CD8-positive, alpha-beta memory T cell (primary cell): ENCODE results near the gene PLCXD1. TPM values are rescaled to one million over a fixed set of nuclear protein-coding genes. Genes with fewer than 3 reads are reported as not detected.
"Not testable (repeated sequence)": the region's sequence is repeated elsewhere in the genome, so short reads cannot be mapped to it uniquely, and the experiment has no call there.

Experiments
- CTCF ChIA-PET: fragments of 350-600 bp; sonication (Branson Sonifier 250); formaldehyde crosslinking; loops from one replicate; lab custom pipeline; 2021; ENCODE audit warnings: antibody characterized with exemption; lab: Charles Lee
- POLR2A ChIA-PET: fragments of 350-600 bp; sonication (Branson Sonifier 250); formaldehyde crosslinking; loops from one replicate; lab custom pipeline; 2021; ENCODE audit warnings: antibody characterized with exemption; lab: Charles Lee
- DNase-seq, 5 donors: peaks; one replicate each; pipeline versions ENCODE4 v3.0.0 to v3.0.0-alpha.2; 2020 to 2022; ENCODE audit warnings: mixed read lengths in 1 of 5
- H3K27ac ChIP-seq: one replicate; pipeline ENCODE4 v1.7.0; 2013; ENCODE audit warnings: low read depth, mild to moderate bottlenecking, low read length, moderate library complexity
- H3K27me3 ChIP-seq: 2 replicates; pipeline ENCODE4 v1.7.0; 2013; ENCODE audit warnings: low read length, mild to moderate bottlenecking; ENCODE audit not compliant: insufficient read depth, poor library complexity, severe bottlenecking
- H3K36me3 ChIP-seq: 2 replicates; pipeline ENCODE4 v1.7.0; 2013; ENCODE audit warnings: mild to moderate bottlenecking, low read length, moderate library complexity; ENCODE audit not compliant: insufficient read depth
- H3K4me1 ChIP-seq: 2 replicates; pipeline ENCODE4 v1.7.0; 2013; ENCODE audit warnings: mild to moderate bottlenecking, low read length, moderate library complexity; ENCODE audit not compliant: insufficient read depth
- H3K4me3 ChIP-seq: 2 replicates; pipeline ENCODE4 v1.7.0; 2013; ENCODE audit warnings: mild to moderate bottlenecking, low read length
- H3K9me3 ChIP-seq: 2 replicates; pipeline ENCODE4 v1.7.0; 2013; ENCODE audit warnings: mild to moderate bottlenecking, low read length
- H3K27ac Mint-ChIP-seq, 8 donors: one replicate each; pipeline ENCODE4 v1.8.0; 2020 to 2021; ENCODE audit warnings: mixed read lengths in 8 of 8, mild to moderate bottlenecking in 6 of 8, inconsistent platforms in 3 of 8, moderate library complexity in 3 of 8
- H3K27me3 Mint-ChIP-seq, 2 donors: one replicate each; pipeline ENCODE4 v1.8.0; 2020 to 2021; ENCODE audit warnings: mixed read lengths in 2 of 2, mild to moderate bottlenecking in 1 of 2, moderate library complexity in 1 of 2
- H3K36me3 Mint-ChIP-seq, 3 donors: one replicate each; pipeline ENCODE4 v1.8.0; 2020 to 2021; ENCODE audit warnings: mixed read lengths in 3 of 3, inconsistent platforms in 1 of 3, mild to moderate bottlenecking in 1 of 3
- H3K4me1 Mint-ChIP-seq, 3 donors: one replicate each; pipeline ENCODE4 v1.8.0; 2020 to 2021; ENCODE audit warnings: mixed read lengths in 3 of 3, inconsistent platforms in 1 of 3, mild to moderate bottlenecking in 1 of 3
- H3K4me3 Mint-ChIP-seq, 7 donors: one replicate each; pipeline ENCODE4 v1.8.0; 2020 to 2021; ENCODE audit warnings: mixed read lengths in 7 of 7, mild to moderate bottlenecking in 6 of 7, moderate library complexity in 4 of 7, inconsistent platforms in 2 of 7
- H3K9me3 Mint-ChIP-seq, 5 donors: one replicate each; pipeline ENCODE4 v1.8.0; 2020 to 2022; ENCODE audit warnings: mixed read lengths in 5 of 5, mild to moderate bottlenecking in 3 of 5, moderate library complexity in 2 of 5, inconsistent platforms in 1 of 5
- polyA plus RNA-seq: library from polyadenylated mRNA; unstranded; fragments of 300-500 nt; fragmentation: Illumina TruSeq; gene quantifications from one replicate; pipeline ENCODE4 v1.2.3, GENCODE V29; 2021
- total RNA-seq, 2 experiments: library from RNA; stranded (reverse); gene quantifications; one replicate each; pipeline ENCODE4 v1.2.3, GENCODE V29; 2021

PLCXD1 gene
- total and polyA plus RNA-seq, 3 experiments from 2014 or later, result 4.6 to 30.6 (median 28.5) TPM

GRCh38 chrX:259692-260355 is 21.4 kb upstream of the PLCXD1 start:
- no peaks in the 10 kb centered on the region for H3K27me3 ChIP-seq
- Mint-ChIP-seq H3K27me3 (no peaks in the 10 kb centered on the region), H3K4me1 (no peaks in the 10 kb centered on the region), H3K9me3 (no peaks in the 10 kb centered on the region), H3K36me3 (no peaks in the 10 kb centered on the region), H3K27ac (peak overlapping the region in 2 of 8 donors; percentile 11 to 84), H3K4me3 (peak overlapping the region in 2 of 7 donors; percentile 19 to 35)
- H3K36me3 ChIP-seq, result no peaks in the 10 kb centered on the region
- H3K4me3 ChIP-seq, result no peak overlapping the region
- POLR2A ChIA-PET, result no interaction called here
- H3K9me3 ChIP-seq, result no peaks in the 10 kb centered on the region
- CTCF ChIA-PET, result no interaction called here
- DNase-seq, result no peak
- H3K4me1 ChIP-seq, result no peaks in the 10 kb centered on the region
- H3K27ac ChIP-seq, result no peak overlapping the region

GRCh38 chrX:261167-261918 is 19.8 kb upstream of the PLCXD1 start:
- no peaks in the 10 kb centered on the region for H3K4me1 Mint-ChIP-seq
- peak overlapping the region in 1 of 8 donors; percentile 15 for H3K27ac Mint-ChIP-seq
- no peak overlapping the region for H3K4me3 Mint-ChIP-seq
- H3K9me3 ChIP-seq, result no peaks in the 10 kb centered on the region
- no peaks in the 10 kb centered on the region for H3K4me1 ChIP-seq
- H3K4me3 ChIP-seq, result no peak overlapping the region
- H3K9me3 Mint-ChIP-seq, result no peaks in the 10 kb centered on the region
- H3K27me3 Mint-ChIP-seq, result no peaks in the 10 kb centered on the region
- H3K36me3 ChIP-seq, result no peaks in the 10 kb centered on the region
- no peak for DNase-seq
- H3K27me3 ChIP-seq, result no peaks in the 10 kb centered on the region
- ChIA-PET CTCF (no interaction called here), POLR2A (no interaction called here)
- no peaks in the 10 kb centered on the region for H3K36me3 Mint-ChIP-seq
- no peak overlapping the region for H3K27ac ChIP-seq

GRCh38 chrX:261919-262352 is 19.2 kb upstream of the PLCXD1 start:
- Histone ChIP-seq H3K27ac (no peak overlapping the region), H3K9me3 (no peaks in the 10 kb centered on the region), H3K27me3 (no peaks in the 10 kb centered on the region), H3K4me1 (no peaks in the 10 kb centered on the region), H3K36me3 (no peaks in the 10 kb centered on the region), H3K4me3 (no peak overlapping the region)
- no peak for DNase-seq
- Mint-ChIP-seq H3K27me3 (no peaks in the 10 kb centered on the region), H3K36me3 (no peaks in the 10 kb centered on the region), H3K9me3 (no peaks in the 10 kb centered on the region), H3K4me3 (no peak overlapping the region), H3K4me1 (no peaks in the 10 kb centered on the region), H3K27ac (no peak overlapping the region)
- ChIA-PET POLR2A (no interaction called here), CTCF (no interaction called here)

DNA sequence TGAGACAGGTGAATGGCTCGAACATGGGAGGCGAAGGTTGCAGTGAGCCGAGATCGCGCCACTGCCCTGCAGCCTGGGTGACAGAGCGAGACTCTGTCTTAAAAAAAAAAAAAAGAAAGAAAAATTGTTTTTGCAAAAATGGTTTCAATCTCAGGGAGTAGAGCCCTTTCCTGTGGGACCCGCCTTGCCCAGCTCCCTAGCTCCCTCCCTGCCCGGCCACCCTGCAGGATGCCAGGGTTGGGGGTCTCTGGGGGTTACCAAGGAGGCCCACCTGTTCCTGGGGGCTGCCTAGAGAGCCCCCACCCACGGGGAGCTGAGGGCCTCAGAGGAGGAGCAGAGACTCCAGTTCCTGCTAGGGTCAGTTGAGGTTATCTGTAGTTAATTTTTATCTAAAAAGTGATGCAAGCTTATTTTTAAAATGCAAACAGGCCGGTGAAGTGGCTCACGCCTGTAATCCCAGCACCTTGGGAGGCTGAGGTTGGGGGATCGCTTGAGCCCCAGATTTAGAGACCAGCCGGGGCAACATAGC is 18.7 kb upstream of the PLCXD1 start:
- ChIA-PET CTCF (no interaction called here), POLR2A (no interaction called here)
- DNase-seq, result no peak
- no peak overlapping the region for H3K4me3 Mint-ChIP-seq
- no peaks in the 10 kb centered on the region for H3K9me3 ChIP-seq
- no peaks in the 10 kb centered on the region for H3K36me3 ChIP-seq
- H3K4me3 ChIP-seq, result no peak overlapping the region
- H3K4me1 ChIP-seq, result no peaks in the 10 kb centered on the region
- no peaks in the 10 kb centered on the region for H3K4me1 Mint-ChIP-seq
- no peaks in the 10 kb centered on the region for H3K27me3 ChIP-seq
- no peak overlapping the region for H3K27ac ChIP-seq
- H3K27ac Mint-ChIP-seq, result no peak overlapping the region
- H3K27me3 Mint-ChIP-seq, result no peaks in the 10 kb centered on the region
- H3K36me3 Mint-ChIP-seq, result no peaks in the 10 kb centered on the region
- no peaks in the 10 kb centered on the region for H3K9me3 Mint-ChIP-seq

GRCh38 chrX:264006-264405 is 17.2 kb upstream of the PLCXD1 start:
- H3K4me3 ChIP-seq, CTCF ChIA-PET, POLR2A ChIA-PET, H3K9me3 Mint-ChIP-seq, H3K36me3 Mint-ChIP-seq, DNase-seq, H3K27me3 ChIP-seq, H3K4me3 Mint-ChIP-seq, H3K9me3 ChIP-seq, H3K27ac ChIP-seq, H3K4me1 Mint-ChIP-seq, H3K36me3 ChIP-seq, H3K27me3 Mint-ChIP-seq, H3K4me1 ChIP-seq: not testable (repeated sequence)
- H3K27ac Mint-ChIP-seq, result peak overlapping the region in 1 of 8 donors; percentile 83

- no peaks in the 10 kb centered on the region for H3K36me3 ChIP-seq
- H3K4me3 ChIP-seq, result no peak overlapping the region
- no peaks in the 10 kb centered on the region for H3K9me3 Mint-ChIP-seq
- DNase-seq, result no peak
- no peak overlapping the region for H3K4me3 Mint-ChIP-seq
- H3K4me1 ChIP-seq, result no peaks in the 10 kb centered on the region
- no peaks in the 10 kb centered on the region for H3K9me3 ChIP-seq
- CTCF ChIA-PET, result no interaction called here
- no peak overlapping the region for H3K27ac ChIP-seq
- no peaks in the 10 kb centered on the region for H3K4me1 Mint-ChIP-seq
- H3K27ac Mint-ChIP-seq, result peak overlapping the region in 3 of 8 donors; percentile 25 to 34 (median 27)
- no peaks in the 10 kb centered on the region for H3K27me3 Mint-ChIP-seq
- POLR2A ChIA-PET, result no interaction called here
- no peaks in the 10 kb centered on the region for H3K27me3 ChIP-seq
- no peaks in the 10 kb centered on the region for H3K36me3 Mint-ChIP-seq
Measured at GRCh38 chrX:264634-265455, 16.3 kb upstream of the PLCXD1 start.

DNA sequence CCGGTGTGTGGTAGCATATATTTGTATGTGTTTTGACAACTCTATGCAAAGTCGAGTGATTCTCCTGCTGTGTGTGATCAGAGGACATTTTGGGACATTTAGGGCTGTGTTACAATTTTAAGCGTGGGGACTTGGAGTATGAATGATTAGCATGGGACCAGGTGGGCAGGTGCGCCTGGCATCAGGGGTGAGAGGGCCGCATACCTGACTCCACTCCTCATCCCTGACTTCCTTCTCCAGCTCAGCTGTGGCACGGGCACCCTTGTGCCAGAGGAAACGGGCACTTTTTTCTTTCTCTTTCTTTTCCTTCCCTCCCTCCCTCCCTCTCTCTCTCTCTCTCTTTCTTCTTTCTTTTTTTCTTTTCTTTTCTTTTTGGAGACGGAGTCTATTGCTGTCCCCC is 15.7 kb upstream of the PLCXD1 start:
- no peaks in the 10 kb centered on the region for H3K9me3 Mint-ChIP-seq
- Histone ChIP-seq H3K36me3 (no peaks in the 10 kb centered on the region), H3K27ac (no peak overlapping the region), H3K9me3 (no peaks in the 10 kb centered on the region), H3K27me3 (no peaks in the 10 kb centered on the region), H3K4me3 (no peak overlapping the region), H3K4me1 (no peaks in the 10 kb centered on the region)
- H3K4me3 Mint-ChIP-seq, result no peak overlapping the region
- ChIA-PET POLR2A (no interaction called here), CTCF (no interaction called here)
- DNase-seq, result no peak
- no peaks in the 10 kb centered on the region for H3K4me1 Mint-ChIP-seq
- peak overlapping the region in 1 of 8 donors; percentile 25 for H3K27ac Mint-ChIP-seq
- H3K36me3 Mint-ChIP-seq, result no peaks in the 10 kb centered on the region
- H3K27me3 Mint-ChIP-seq, result no peaks in the 10 kb centered on the region

GRCh38 chrX:267771-268261 is 13.4 kb upstream of the PLCXD1 start:
- no peaks in the 10 kb centered on the region for H3K4me1 Mint-ChIP-seq
- POLR2A ChIA-PET, result no interaction called here
- CTCF ChIA-PET, result no interaction called here
- Histone ChIP-seq H3K27me3 (no peaks in the 10 kb centered on the region), H3K9me3 (no peaks in the 10 kb centered on the region), H3K4me1 (no peaks in the 10 kb centered on the region), H3K27ac (no peak overlapping the region), H3K4me3 (no peak overlapping the region), H3K36me3 (no peaks in the 10 kb centered on the region)
- no peak overlapping the region for H3K27ac Mint-ChIP-seq
- no peaks in the 10 kb centered on the region for H3K27me3 Mint-ChIP-seq
- no peak for DNase-seq
- no peaks in the 10 kb centered on the region for H3K9me3 Mint-ChIP-seq
- H3K4me3 Mint-ChIP-seq, result no peak overlapping the region
- no peaks in the 10 kb centered on the region for H3K36me3 Mint-ChIP-seq
